ENCODE results near the gene BCDIN3D. TPM values are rescaled to one million over a fixed set of nuclear protein-coding genes. Genes with fewer than 3 reads are reported as not detected.

Gene BCDIN3D
- total and polyA plus RNA-seq, 9 of the 15 experiments (the other 6 are each of a cell fraction or from before 2014, with no cell fraction given) = 3.7 to 6.9 (median 5.6) TPM

GRCh38 chr12:49828133-49829091, 14.5 kb downstream of the BCDIN3D start, which contains the start of gene NCKAP5L (continued):
- TF ChIP-seq ZBTB26 (CRISPR knock-in tag; IDR thresholded peaks at IDR 0.05) (no peak), NCOA4 (IDR thresholded peaks at IDR 0.05; ENCODE audit: partially characterized antibody) (no peak), MAZ (CRISPR knock-in tag; conservative IDR thresholded peaks at IDR 0.05 in 1 of 2, IDR thresholded peaks at IDR 0.05 in 1 of 2) (peak; percentile 88 to 91; a peak in 3 of 4 replicates), HNRNPLL (IDR thresholded peaks at IDR 0.05; ENCODE audit: low read depth, low read length, poor library complexity, severe bottlenecking) (no peak), MXI1 (IDR thresholded peaks at IDR 0.05; ENCODE audit: low read depth, low read length) (peak; percentile 49; the same call in 1 of the 2 replicates), SP1 (CRISPR knock-in tag; IDR thresholded peaks at IDR 0.05) (peak; percentile 75), ZC3H4 (CRISPR knock-in tag; IDR thresholded peaks at IDR 0.05; ENCODE audit: borderline replicate concordance) (no peak), FOXJ2 (tag; IDR thresholded peaks at IDR 0.05) (no peak), ATF2 (CRISPR knock-in tag; IDR thresholded peaks at IDR 0.05) (no peak), ZNF655 (CRISPR knock-in tag; IDR thresholded peaks at IDR 0.05) (no peak), SIRT6 (IDR thresholded peaks at IDR 0.05; ENCODE audit: low read depth, low read length) (no peak), JUNB (CRISPR knock-in tag; conservative IDR thresholded peaks at IDR 0.05) (no peak), STAT5B (CRISPR knock-in tag; IDR thresholded peaks at IDR 0.05) (no peak), ZBTB2 (IDR thresholded peaks at IDR 0.05) (no peak), SP2 (IDR thresholded peaks at IDR 0.05; ENCODE audit: extremely low read depth, low read depth, low read length, poor library complexity, severe bottlenecking) (no peak), ZNF592 (IDR thresholded peaks at IDR 0.05) (no peak)
